Mesenteric fat pad (tissue), 1 donor: ENCODE results near the gene RUNX1. TPM values are rescaled to one million over a fixed set of nuclear protein-coding genes. Genes with fewer than 3 reads are reported as not detected.

Source experiments
- DNase-seq: peaks from one replicate; pipeline ENCODE4 v3.0.0-alpha.2; 2020; ENCODE audit warnings: low spot score
- long read RNA-seq: library from polyadenylated mRNA; unstranded; transcript quantifications from one replicate; pipeline ENCODE4 v2.0.0, GENCODE V29; 2020
- total RNA-seq: library from RNA; stranded (reverse); fragmentation: NEBNext Ultra II Directional; extraction: Animal tissue kit (Norgen Biotek cat#: 25700); gene quantifications from one replicate; pipeline ENCODE4 v1.2.1, GENCODE V29; 2021
- donor health status: DM: yes; HTN: yes; CAD: no.

Gene RUNX1
- total RNA-seq = 129 TPM
- long read RNA-seq, partial matches to known transcripts = 0 of 65 reads
- long read RNA-seq, other reads (novel, unspliced or antisense) = 65 of 65 reads

- DNase-seq = no peak
Measured at GRCh38 chr21:35048706-35049617, at the start of gene RUNX1. Gene RUNX1, minus strand, starts transcription at chr21:35049302.

- DNase-seq = no peak
Measured at GRCh38 chr21:35097525-35097924, 48.4 kb upstream of the RUNX1 start.

- no peak for DNase-seq
Measured at GRCh38 chr21:35096959-35097358, 47.9 kb upstream of the RUNX1 start.

GRCh38 chr21:35095859-35096291 lies 46.8 kb upstream of the RUNX1 start:
- DNase-seq = no peak

GRCh38 chr21:35093514-35093913 lies 44.4 kb upstream of the RUNX1 start:
- DNase-seq = no peak

GRCh38 chr21:35091496-35091895 lies 42.4 kb upstream of the RUNX1 start:
- no peak for DNase-seq

GRCh38 chr21:35090403-35090802 lies 41.3 kb upstream of the RUNX1 start:
- no peak for DNase-seq

GRCh38 chr21:35088319-35088771 lies 39.2 kb upstream of the RUNX1 start:
- no peak for DNase-seq

GRCh38 chr21:35086357-35086756 lies 37.3 kb upstream of the RUNX1 start:
- DNase-seq = no peak

- DNase-seq = no peak
Measured at GRCh38 chr21:35084869-35085268, 35.8 kb upstream of the RUNX1 start.

- no peak for DNase-seq
Measured at GRCh38 chr21:35083246-35083645, 34.1 kb upstream of the RUNX1 start.

GRCh38 chr21:35081861-35082260 lies 32.8 kb upstream of the RUNX1 start:
- DNase-seq = no peak

GRCh38 chr21:35079181-35079580 lies 30.1 kb upstream of the RUNX1 start:
- DNase-seq = no peak

- no peak for DNase-seq
Measured at GRCh38 chr21:35077975-35078374, 28.9 kb upstream of the RUNX1 start.

- DNase-seq = no peak
Measured at GRCh38 chr21:35077466-35077865, 28.4 kb upstream of the RUNX1 start.

GRCh38 chr21:35075546-35075945 lies 26.4 kb upstream of the RUNX1 start:
- DNase-seq = no peak

GRCh38 chr21:35072960-35073359 lies 23.9 kb upstream of the RUNX1 start:
- no peak for DNase-seq

- DNase-seq = no peak
Measured at GRCh38 chr21:35072557-35072956, 23.5 kb upstream of the RUNX1 start.

GRCh38 chr21:35071347-35071746 lies 22.2 kb upstream of the RUNX1 start:
- no peak for DNase-seq

- DNase-seq = no peak
Measured at GRCh38 chr21:35070436-35070835, 21.3 kb upstream of the RUNX1 start.

- DNase-seq = no peak
Measured at GRCh38 chr21:35066824-35067223, 17.7 kb upstream of the RUNX1 start.

- no peak for DNase-seq
Measured at GRCh38 chr21:35063428-35064172, 14.5 kb upstream of the RUNX1 start.
